ENCODE results near the gene MEF2C. TPM values are rescaled to one million over a fixed set of nuclear protein-coding genes. Genes with fewer than 3 reads are reported as not detected.
A peak's percentile ranks its signal among the peaks of the same experiment; 100 is the strongest.

The MEF2C gene
- total RNA-seq, 2 donors from 2014 or later = 0.64 to 0.86 TPM

DNA sequence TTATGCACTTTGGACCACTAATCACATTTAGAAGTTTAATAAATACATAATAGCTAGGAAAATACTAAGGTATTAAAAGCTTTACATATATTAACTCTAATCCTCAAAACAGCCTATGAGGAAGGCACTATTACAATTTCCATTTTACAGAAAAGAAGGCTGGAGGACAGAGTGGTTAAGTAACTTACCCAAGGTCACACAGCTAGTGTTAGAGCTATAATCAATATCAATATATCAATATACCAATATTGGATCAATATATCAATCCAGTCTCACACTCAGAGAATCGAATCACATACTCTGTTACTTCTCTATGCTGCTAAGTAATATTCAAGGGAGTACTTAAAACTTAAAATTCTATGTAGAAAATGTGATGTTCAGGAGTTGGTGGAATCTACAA, 45.2 kb downstream of the MEF2C start:
- no peaks in the 10 kb centered on the region for H3K9me3 ChIP-seq (ENCODE audit: control insufficient read depth, low read length)
- TF ChIP-seq, protein P1, sequence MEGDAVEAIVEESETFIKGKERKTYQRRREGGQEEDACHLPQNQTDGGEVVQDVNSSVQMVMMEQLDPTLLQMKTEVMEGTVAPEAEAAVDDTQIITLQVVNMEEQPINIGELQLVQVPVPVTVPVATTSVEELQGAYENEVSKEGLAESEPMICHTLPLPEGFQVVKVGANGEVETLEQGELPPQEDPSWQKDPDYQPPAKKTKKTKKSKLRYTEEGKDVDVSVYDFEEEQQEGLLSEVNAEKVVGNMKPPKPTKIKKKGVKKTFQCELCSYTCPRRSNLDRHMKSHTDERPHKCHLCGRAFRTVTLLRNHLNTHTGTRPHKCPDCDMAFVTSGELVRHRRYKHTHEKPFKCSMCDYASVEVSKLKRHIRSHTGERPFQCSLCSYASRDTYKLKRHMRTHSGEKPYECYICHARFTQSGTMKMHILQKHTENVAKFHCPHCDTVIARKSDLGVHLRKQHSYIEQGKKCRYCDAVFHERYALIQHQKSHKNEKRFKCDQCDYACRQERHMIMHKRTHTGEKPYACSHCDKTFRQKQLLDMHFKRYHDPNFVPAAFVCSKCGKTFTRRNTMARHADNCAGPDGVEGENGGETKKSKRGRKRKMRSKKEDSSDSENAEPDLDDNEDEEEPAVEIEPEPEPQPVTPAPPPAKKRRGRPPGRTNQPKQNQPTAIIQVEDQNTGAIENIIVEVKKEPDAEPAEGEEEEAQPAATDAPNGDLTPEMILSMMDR (conservative IDR thresholded peaks at IDR 0.05) = no peak
- no peak overlapping the region for H3K4me3 ChIP-seq (ENCODE audit: low read length)
- WGBS, 2 experiments (ENCODE audit: insufficient coverage in 1 of 2, insufficient read length in 1 of 2) = 57% methylated on average over 1 of the region's 1 CpG; no CpG with 5 or more reads in 1 of the 2 experiments
- no peak overlapping the region for H3K4me3 Mint-ChIP-seq
- no peak overlapping the region for H3K27ac Mint-ChIP-seq
- H3K27me3 Mint-ChIP-seq (ENCODE audit: insufficient read depth) = no peaks in the 10 kb centered on the region
- no peak for DNase-seq
- no peaks in the 10 kb centered on the region for H3K9me3 Mint-ChIP-seq
- no peak overlapping the region for H3K27ac ChIP-seq (ENCODE audit: low read depth, low read length)
- H3K36me3 Mint-ChIP-seq (ENCODE audit: low read depth) = no peaks in the 10 kb centered on the region
- no peak overlapping the region for H3K9ac ChIP-seq (ENCODE audit: extremely low read depth, low read length, poor library complexity, severe bottlenecking)
- H3K36me3 ChIP-seq (ENCODE audit: control insufficient read depth, insufficient read depth, low read length) = no peaks in the 10 kb centered on the region
- H3K27me3 ChIP-seq (ENCODE audit: control insufficient read depth, insufficient read depth, low read length, poor library complexity, severe bottlenecking) = no peaks in the 10 kb centered on the region
- H3K4me1 ChIP-seq (ENCODE audit: control insufficient read depth, insufficient read depth, low read length) = no peaks in the 10 kb centered on the region
- H3K4me1 Mint-ChIP-seq = peaks cover 7% of the 10 kb centered on the region

GRCh38 chr5:88837222-88837621, 45.8 kb downstream of the MEF2C start:
- 95 to 98% methylated on average over 3 to 4 of the region's 4 CpGs for WGBS, 2 experiments (ENCODE audit: insufficient coverage in 1 of 2, insufficient read length in 1 of 2)
- H3K36me3 Mint-ChIP-seq (ENCODE audit: low read depth) = no peaks in the 10 kb centered on the region
- no peak overlapping the region for H3K9ac ChIP-seq (ENCODE audit: extremely low read depth, low read length, poor library complexity, severe bottlenecking)
- no peak overlapping the region for H3K27ac ChIP-seq (ENCODE audit: low read depth, low read length)
- peaks cover 7% of the 10 kb centered on the region for H3K4me1 Mint-ChIP-seq
- no peaks in the 10 kb centered on the region for H3K9me3 ChIP-seq (ENCODE audit: control insufficient read depth, low read length)
- no peaks in the 10 kb centered on the region for H3K36me3 ChIP-seq (ENCODE audit: control insufficient read depth, insufficient read depth, low read length)
- no peak overlapping the region for H3K4me3 Mint-ChIP-seq
- H3K4me3 ChIP-seq (ENCODE audit: low read length) = no peak overlapping the region
- H3K27me3 ChIP-seq (ENCODE audit: control insufficient read depth, insufficient read depth, low read length, poor library complexity, severe bottlenecking) = no peaks in the 10 kb centered on the region
- no peaks in the 10 kb centered on the region for H3K9me3 Mint-ChIP-seq
- TF ChIP-seq, protein P1 (conservative IDR thresholded peaks at IDR 0.05) = no peak
- no peak for DNase-seq
- H3K4me1 ChIP-seq (ENCODE audit: control insufficient read depth, insufficient read depth, low read length) = no peaks in the 10 kb centered on the region
- H3K27me3 Mint-ChIP-seq (ENCODE audit: insufficient read depth) = no peaks in the 10 kb centered on the region
- H3K27ac Mint-ChIP-seq = no peak overlapping the region

- Histone ChIP-seq H3K4me1 (ENCODE audit: control insufficient read depth, insufficient read depth, low read length) (no peaks in the 10 kb centered on the region), H3K36me3 (ENCODE audit: control insufficient read depth, insufficient read depth, low read length) (no peaks in the 10 kb centered on the region), H3K9ac (ENCODE audit: extremely low read depth, low read length, poor library complexity, severe bottlenecking) (no peak overlapping the region), H3K27ac (ENCODE audit: low read depth, low read length) (peak overlapping the region; percentile 67), H3K27me3 (ENCODE audit: control insufficient read depth, insufficient read depth, low read length, poor library complexity, severe bottlenecking) (no peaks in the 10 kb centered on the region), H3K4me3 (ENCODE audit: low read length) (no peak overlapping the region), H3K9me3 (ENCODE audit: control insufficient read depth, low read length) (no peaks in the 10 kb centered on the region)
- peak overlapping the region; percentile 65 for H3K27ac Mint-ChIP-seq
- peaks cover 7% of the 10 kb centered on the region for H3K4me1 Mint-ChIP-seq
- TF ChIP-seq, protein P1 (conservative IDR thresholded peaks at IDR 0.05) = no peak
- no peaks in the 10 kb centered on the region for H3K36me3 Mint-ChIP-seq (ENCODE audit: low read depth)
- no peak overlapping the region for H3K4me3 Mint-ChIP-seq
- no peaks in the 10 kb centered on the region for H3K9me3 Mint-ChIP-seq
- DNase-seq = peak; percentile 56
- H3K27me3 Mint-ChIP-seq (ENCODE audit: insufficient read depth) = no peaks in the 10 kb centered on the region
- 63 to 67% methylated on average over 4 to 5 of the region's 5 CpGs for WGBS, 2 experiments (ENCODE audit: insufficient coverage in 1 of 2, insufficient read length in 1 of 2)
Observed at GRCh38 chr5:88836195-88836838, 46.7 kb downstream of the MEF2C start.
